ENCODE results near the gene SPOCK1.

The SPOCK1 gene

DNA sequence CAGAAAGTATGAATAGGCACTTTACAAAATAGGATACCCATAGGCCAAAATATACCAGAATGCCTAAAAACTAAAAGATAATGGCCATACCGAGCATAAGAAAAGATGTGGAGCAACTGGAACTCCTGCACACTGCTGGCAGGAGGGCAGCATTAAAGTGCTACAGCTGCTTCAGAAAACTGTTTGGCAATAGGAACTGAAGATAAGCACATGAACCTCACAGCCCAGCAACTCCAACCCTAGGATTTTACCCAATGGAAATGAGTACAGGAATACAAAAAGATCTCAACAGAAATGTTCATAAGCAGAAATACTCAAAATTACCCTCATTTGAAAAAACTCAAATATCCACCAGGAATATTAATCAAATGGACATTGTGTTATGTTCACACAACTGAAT, 209.3 kb downstream of the SPOCK1 start:
- TF ChIP-seq, protein P1, sequence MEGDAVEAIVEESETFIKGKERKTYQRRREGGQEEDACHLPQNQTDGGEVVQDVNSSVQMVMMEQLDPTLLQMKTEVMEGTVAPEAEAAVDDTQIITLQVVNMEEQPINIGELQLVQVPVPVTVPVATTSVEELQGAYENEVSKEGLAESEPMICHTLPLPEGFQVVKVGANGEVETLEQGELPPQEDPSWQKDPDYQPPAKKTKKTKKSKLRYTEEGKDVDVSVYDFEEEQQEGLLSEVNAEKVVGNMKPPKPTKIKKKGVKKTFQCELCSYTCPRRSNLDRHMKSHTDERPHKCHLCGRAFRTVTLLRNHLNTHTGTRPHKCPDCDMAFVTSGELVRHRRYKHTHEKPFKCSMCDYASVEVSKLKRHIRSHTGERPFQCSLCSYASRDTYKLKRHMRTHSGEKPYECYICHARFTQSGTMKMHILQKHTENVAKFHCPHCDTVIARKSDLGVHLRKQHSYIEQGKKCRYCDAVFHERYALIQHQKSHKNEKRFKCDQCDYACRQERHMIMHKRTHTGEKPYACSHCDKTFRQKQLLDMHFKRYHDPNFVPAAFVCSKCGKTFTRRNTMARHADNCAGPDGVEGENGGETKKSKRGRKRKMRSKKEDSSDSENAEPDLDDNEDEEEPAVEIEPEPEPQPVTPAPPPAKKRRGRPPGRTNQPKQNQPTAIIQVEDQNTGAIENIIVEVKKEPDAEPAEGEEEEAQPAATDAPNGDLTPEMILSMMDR (IDR thresholded peaks at IDR 0.05): no peak

- TF ChIP-seq, protein P1 (IDR thresholded peaks at IDR 0.05): no peak
These were observed 211.6 kb downstream of the SPOCK1 start for GRCh38 chr5:137287569-137287968.

DNA sequence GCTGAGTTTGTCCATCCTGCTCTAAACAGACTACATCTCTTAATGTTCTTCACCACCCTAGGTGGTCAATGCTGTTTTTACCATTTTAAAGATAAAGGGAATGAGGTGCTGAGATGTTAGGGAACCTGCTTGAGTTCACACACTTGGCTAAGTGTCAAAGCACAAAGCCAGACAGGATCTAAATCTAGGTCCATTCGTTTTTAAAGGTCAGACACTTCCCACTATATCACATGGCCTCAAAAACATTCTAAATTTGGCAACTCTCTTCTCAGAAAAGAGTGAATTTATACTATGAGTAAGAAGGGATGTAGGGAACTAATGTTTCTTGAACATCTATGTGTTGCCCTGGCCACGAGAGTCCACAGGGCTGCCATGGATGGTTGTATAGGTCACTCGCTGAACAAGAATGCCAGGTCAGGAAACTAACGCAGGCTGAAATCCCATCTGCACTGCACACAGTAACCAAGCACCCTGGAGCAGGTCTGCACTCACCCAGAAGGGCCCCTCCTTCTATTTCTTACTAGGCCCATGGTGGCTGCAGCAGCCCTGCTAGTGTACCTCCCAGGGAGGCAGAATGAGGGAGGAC, 213.0 kb downstream of the SPOCK1 start:
- TF ChIP-seq, protein P1 (IDR thresholded peaks at IDR 0.05): no peak

DNA sequence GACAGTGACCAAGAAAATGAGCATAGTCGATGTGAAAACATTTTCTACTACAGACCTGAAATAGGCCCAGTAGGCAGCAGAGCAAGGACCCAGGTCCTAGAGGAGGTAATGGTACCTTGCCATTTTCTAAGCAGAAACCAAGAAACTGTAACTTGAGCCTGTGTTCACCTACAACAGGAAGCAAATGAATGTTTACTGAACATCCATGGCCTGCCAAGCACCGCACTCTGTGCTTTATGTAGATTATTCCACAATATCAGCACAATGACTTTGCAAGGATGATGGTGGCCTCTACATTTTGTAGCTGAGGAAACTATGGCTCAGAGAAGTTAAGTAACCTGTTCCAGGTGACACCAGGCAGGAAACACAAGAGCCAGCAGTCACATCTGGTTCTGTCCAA, 215.3 kb downstream of the SPOCK1 start:
- TF ChIP-seq, protein P1 (IDR thresholded peaks at IDR 0.05): no peak

- TF ChIP-seq, protein P1 (IDR thresholded peaks at IDR 0.05): no peak
These were observed 216.9 kb downstream of the SPOCK1 start for GRCh38 chr5:137282216-137282615.

DNA sequence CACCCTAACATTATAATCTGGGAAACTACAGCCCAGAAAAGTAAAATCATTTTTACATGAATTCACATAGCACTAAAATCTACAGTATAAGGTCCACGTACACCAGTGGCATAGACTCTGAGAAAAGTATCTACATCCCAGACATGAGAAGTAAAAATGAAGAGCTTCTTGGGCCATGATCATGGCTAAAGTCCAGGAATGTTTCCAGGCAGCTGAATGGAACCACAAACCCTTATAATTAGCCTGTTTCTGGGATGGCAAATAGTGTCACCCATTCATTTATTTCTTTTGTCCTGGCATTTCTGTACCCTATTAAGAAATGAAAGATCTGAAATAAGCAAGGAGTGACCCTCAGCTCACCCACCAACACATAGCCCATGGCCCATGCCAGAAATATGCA, 217.9 kb downstream of the SPOCK1 start:
- TF ChIP-seq, protein P1 (IDR thresholded peaks at IDR 0.05): no peak

DNA sequence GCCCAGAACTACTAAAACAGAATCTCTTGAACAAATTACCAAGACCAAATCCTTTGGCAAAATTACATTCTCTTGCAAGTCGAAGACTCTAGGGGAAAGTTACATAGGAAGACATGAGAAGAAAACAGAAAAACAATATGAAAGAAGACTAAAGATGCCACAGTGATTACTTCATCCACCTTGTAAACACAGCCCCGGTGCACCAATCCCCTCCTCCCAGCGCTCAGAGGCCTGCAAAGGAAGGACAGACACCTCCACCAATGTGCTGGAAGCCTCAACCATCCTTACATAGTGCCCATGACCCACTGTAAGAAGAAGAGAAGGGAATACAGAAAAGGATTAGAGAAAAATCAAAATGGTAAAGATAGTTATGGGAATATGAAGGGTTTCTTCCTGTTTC, 218.5 kb downstream of the SPOCK1 start:
- TF ChIP-seq, protein P1 (IDR thresholded peaks at IDR 0.05): no peak
